Left cardiac atrium (tissue), 4 donors: ENCODE results near the gene NAT14. TPM values are rescaled to one million over a fixed set of nuclear protein-coding genes. Genes with fewer than 3 reads are reported as not detected.
"Not testable (repeated sequence)": the region's sequence is repeated elsewhere in the genome, so short reads cannot be mapped to it uniquely, and the experiment has no call there.

Source experiments
- ATAC-seq, 2 donors: fragments of 200-7000 bp; cut with Tn5 transposase; one replicate each; pipeline ENCODE4 v1.9.1; 2020; ENCODE audit warnings: mild to moderate bottlenecking in 2 of 2, moderate library complexity in 2 of 2
- DNase-seq: peaks from one replicate; pipeline ENCODE4 v3.0.0-alpha.2; 2020
- intact Hi-C, 2 donors: fragments of 100-400 bp; cut with DNase I; formaldehyde crosslinking; loops; one replicate each; pipeline versions ENCODE4 v1.14.1 to v1.15.1; 2022 to 2023
- long read RNA-seq: library from polyadenylated mRNA; unstranded; transcript quantifications from one replicate; pipeline ENCODE4 v2.0.0, GENCODE V29; 2021
- total RNA-seq, 2 donors: library from RNA; stranded (reverse); fragmentation: NEBNext Ultra II Directional; extraction: Animal tissue kit (Norgen Biotek cat#: 25700); gene quantifications; one replicate each; pipeline ENCODE4 v1.2.1, GENCODE V29; 2021
- donor health status: DM: no; HTN: yes; CAD: no.
- donor health status: DM: no; HTN: yes; CAD: no; lungs with severe emphysema.
- donor health status: DM: yes; HTN: yes; CAD: no.
- donor health status: Dilated cardiomyopathy.

Gene NAT14, protein sequence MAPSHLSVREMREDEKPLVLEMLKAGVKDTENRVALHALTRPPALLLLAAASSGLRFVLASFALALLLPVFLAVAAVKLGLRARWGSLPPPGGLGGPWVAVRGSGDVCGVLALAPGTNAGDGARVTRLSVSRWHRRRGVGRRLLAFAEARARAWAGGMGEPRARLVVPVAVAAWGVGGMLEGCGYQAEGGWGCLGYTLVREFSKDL
- 10 to 100 TPM in 1 of 2 donors, 1 to 10 TPM in 1; 9.2 to 13.7 TPM for total RNA-seq
- long read RNA-seq: 0 reads

DNA sequence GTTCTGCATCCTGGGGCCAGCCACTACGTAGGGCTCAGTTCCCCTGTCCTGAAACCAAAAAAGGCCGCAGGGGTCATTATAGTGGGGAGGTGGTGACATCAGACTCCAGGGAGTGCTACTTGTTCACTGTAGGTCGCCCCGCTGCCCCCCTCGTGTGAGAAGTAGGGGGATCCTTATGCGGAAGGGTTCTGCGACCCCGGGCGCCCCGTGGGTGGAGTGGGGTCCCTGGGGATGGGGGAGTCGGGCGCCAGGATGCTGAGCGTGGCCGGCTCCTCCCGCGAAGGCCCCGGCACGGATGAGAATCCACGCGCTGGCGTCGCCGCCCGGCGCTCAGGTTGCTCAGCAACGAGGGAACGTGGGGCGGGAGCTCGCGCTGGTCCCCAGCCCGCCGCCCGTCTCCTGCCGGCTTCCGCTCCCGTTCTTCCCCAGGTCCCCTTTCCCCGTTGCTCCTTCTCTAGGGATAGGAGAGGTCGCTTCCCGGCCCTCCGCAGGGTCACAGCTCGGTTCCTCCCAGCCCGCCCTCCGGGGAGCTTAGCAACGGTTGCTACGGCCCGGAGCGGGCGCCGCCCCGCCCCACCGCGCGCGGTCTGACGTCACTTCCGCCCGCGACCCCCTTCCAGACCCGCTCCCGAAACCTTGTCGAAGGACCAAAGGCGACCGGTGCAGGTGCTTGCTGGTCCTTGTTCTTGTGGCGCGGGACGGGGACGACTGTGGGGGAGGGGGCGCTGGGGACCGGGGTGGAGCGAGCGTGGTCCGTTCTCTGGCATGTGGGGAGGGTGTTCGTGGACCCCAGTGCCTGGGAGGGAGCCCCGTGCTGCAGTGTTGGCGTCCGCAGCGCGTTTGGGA, at the start of gene NAT14:
TSS of gene NAT14 (plus strand) at position 596 of the 846 bp plus-strand sequence. CDS start 521 bp downstream, outside the sequence.
- ATAC-seq (peak; percentile 41 to 43), DNase-seq (peak; percentile 72)
- intact Hi-C loops: no loop called here

DNA sequence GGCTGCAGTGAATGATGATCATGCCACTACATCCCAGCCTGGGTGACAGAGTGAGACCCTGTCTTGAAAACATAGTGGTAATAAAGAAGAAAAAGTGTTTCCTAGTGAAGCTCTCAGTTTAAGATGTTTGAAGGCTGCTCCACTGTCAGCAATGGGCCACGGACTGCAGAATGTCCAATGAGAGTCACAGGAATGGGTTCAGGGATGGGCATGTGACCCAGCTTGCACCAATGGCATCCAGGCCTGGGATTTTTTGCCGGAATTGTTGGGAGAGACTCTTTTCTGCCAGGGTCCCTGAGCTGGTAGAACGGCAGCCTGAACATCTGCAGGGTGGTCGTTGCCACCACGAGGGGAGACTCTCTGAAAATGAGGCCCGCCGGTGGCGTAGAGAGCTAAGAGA, 48.1 kb upstream of the NAT14 start:
- intact Hi-C loops: no loop called here

DNA sequence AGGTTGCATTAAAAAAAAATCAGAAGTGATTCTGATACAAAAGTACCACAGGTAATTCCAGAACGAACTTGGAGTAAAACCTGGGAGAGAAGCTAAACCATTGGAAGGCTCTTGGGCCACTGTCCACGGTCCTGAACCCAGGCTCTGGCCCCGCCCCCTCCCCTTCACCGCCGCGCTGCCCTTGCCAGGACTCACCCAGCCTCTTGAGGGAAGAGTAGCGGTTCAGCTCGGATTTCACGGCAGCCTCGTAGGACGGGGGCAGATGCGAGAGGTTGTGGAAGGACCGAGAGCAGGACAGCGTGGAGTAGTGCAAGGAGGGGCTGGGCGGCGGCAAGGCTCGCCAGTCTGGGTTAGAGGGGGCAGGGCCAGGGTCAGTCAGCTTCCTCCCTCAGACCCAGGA, 47.6 kb upstream of the NAT14 start:
- ATAC-seq (peak; percentile 79 to 83), DNase-seq (peak; percentile 54)
- intact Hi-C loops: no loop called here

More for the DNA sequence above, 48.1 kb upstream of the NAT14 start:
- ATAC-seq (no peak), DNase-seq (no peak)

DNA sequence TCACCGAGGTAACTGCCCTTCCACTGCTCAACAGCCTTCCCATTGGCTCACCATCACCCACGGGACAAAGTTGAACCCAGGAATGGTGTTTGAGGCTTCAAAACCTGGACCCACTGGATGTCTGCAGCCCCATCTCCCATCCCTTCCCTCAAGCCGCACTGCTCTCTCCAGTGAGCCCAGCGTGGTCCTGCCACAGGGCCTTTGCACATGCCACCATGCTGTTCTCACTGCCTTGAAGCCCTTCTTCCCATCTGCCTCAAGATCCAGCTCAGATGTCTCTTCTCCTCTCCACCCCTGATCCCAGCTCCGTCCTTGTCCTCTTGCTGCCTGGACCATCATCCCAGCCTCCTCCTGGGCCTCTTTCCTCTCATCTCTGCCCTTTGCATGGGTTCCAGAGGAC, 45.9 kb upstream of the NAT14 start:
- DNase-seq (no peak), ATAC-seq (no peak)
- intact Hi-C loops: no loop called here

DNA sequence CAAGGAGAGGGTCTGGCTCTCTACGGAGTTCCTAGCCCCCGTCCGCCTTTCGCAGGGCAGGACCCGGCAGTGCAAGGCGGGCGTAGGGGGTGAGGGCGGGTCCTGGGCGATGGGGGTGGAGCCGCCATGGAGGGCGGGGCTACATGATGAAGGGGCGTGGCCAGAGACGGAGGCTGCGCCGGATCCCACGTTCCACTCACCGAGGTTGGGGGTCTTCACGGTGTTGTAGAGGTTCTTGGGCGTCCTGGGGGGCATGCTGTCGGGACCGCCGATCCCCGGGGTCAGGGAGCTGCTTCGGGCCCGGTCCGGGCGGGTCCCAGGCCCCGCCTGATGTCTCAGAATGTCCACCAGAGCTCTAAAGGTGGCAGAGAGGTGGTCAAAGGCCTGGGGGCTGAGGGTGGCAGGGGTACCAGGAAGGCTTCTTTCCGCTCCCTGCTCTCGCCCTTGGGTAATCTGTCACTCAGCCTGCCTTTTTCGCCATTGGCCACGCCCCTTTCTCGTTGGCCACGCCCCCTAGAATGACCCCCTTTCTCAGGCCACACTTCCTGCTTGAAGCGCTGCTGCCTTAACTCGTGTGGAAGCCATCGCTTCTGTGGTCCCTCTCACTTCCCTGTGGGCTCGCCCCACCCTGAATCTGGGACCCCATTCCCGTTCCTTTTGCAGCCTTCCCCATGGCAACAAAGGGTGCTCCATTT, 44.4 kb upstream of the NAT14 start:
- ATAC-seq (no peak), DNase-seq (no peak)
- intact Hi-C loops: no loop called here

DNA sequence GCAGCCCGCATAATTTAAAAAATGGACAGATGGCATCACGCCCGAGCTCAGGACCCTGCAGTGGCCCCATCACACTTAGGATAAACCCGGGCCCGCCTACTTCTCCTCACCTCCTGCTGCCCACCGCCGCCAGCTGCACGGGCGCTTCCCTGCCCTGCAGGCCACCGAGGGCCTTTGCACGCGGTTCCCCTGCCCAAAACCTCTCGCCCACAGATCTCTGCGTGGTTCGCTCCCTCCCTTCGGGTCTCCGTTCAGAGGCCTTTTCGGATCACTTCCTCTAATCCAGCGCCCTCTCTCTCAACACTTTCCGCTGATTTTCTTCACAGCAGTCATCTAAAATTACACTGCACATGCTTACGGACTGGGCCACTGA, 43.7 kb upstream of the NAT14 start:
- no peak for DNase-seq
- intact Hi-C loops: no loop called here
- no peak for ATAC-seq

DNA sequence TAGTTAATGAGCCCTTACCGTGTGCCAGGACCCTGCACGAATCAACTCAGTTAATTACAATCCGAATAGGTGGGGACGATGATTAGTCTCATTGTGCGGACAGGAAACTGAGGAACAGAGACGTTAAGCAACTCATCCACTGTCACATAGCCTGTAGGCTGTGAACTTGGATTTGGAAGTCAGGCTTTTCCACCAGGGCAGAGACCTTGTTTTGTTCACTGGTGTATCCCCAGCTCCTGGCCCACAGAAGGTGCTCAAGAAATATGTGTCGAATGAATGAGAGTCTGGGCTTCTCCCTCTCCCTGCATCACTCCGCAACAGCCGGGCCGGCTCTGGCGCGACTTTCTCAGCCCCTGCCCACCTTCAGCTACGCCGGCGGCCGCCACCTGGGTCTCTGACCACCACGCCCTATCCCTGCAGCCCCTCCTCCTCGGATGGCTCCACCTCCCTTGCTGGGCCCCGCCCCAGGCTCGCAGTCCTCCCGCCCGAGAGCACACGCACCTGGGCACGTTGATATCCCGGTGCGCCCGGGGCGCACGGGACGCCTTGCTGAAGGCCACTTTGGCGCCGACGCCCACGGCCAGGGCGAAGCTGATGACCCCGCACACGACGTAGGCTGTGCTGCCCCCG, 43.2 kb upstream of the NAT14 start:
- intact Hi-C loops: no loop called here
- DNase-seq (no peak), ATAC-seq (no peak)

DNA sequence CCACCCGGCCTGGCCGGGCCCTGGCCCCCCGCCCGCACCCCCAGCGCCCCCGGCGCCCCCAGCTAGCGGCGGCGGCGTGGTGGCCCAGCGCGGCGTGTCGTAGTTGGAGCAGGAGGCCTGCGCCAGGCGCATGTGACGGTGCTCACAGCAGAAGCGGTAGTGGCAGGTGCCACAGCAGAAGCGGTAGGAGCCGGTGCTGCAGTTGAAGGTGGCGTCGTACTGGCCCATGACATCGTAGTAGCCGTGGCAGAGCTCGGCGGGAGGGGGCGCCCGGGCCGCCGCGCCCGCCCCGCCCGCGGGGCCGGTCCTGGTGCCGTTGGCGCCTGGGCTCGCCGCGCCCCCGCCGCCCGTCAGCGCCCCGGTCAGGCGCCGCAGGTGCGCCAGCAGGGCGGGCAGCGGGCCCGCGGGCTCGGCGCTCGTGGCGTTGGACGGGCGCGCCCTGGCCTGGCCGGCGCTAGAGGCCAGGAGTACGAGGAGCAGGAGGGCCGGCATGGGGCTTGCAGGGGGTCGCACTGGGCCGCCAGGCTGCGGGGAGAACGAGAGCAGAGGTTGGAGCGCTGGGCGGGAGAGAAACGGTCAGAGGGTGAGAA, 42.5 kb upstream of the NAT14 start:
- no peak for ATAC-seq
- intact Hi-C loops: no loop called here
- DNase-seq: no peak

DNA sequence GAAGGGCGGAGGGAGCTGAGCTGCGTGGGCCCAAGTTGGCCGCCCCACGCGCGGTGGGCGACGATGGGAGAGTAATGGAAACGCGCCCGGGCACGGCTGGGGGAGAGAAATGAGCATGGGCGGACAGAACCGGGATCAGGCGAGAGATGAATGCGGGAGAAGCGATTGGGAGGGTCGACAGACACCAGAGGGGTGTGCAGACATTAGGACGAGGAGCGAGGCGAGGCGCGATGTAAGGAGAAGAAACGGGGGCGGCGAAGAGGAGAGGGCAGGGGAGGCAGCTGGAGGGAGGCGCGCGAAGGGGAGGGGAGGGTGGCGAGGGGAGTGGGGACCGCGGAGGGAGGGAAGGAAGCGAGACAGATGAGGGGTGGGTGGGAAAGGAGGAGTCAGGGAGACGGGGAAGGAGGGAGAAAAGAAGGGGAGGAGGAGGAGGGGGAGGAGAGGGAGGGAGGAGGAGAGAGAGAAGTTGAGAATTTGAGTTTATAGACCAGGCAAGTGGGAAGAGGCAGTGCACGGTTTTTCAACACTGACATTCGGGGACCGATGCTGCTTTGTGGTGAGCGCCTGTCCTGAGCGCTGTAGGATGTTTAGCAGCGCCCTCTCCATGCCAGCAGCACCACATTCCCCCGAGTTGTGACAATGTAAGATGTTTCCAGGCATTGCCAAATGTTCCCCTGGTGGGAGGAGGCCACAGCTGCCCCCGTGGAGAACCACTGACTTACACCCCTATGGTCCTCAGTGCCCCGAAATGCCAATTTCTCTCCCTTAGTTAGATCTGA, 41.8 kb upstream of the NAT14 start, which contains the start of gene SHISA7:
TSS of gene SHISA7 (minus strand) at position 256 of the 779 bp plus-strand sequence. CDS start 437 bp downstream, outside the sequence.
- no peak for ATAC-seq
- intact Hi-C loops: no loop called here
- no peak for DNase-seq

DNA sequence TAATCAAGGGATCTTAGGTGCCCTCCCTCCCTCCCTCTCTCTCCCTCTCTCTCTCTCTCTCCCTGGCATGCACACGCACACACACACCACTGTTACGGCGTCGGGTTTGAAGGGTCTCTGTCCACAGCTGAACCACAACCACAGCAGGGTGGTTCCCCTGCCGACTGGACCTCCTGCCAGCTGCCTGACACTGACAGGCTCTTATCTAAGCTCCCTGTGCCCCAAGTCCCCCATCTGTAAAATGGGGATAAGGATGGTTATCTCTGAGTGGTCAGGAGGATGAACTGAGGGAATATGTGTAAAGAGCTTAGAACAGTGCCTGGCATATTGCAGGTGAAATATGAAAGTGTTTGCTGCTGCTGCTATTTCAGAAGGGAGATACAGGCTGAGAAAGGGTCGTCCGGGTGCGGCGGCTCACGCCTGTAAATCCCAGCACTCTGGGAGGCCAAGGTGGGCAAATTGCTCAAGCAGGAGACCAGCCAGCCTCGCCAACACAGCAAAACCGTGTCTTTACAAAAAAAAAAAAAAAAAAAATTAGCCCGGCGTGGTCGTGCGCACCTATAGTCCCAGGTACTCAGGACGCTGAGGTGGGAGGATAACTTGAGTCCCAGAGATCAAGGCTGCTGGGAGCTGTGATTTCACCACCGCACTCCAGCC, 41.0 kb upstream of the NAT14 start:
- intact Hi-C loops: no loop called here
- no peak for DNase-seq
- ATAC-seq: no peak

DNA sequence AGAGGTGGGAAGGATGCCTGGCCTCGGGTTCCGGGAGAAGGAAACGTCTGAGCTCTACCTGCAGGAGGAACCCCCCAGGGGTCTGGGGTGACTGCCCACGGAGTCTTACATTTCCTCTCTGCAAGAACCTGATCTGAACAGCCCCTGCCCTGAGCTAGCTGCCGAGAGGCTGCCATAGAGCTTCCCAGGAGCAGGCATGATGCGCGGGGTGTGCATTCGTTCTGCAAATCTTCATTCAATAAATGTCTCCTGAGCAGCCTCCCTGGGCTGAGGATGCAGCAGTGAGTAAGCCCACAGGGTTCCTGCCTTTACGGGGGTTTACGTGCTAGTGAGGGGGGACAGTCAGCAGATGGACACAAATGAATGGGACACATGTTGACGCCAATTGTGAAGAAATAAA, 40.3 kb upstream of the NAT14 start:
- intact Hi-C loops: no loop called here
- ATAC-seq (no peak), DNase-seq (no peak)

DNA sequence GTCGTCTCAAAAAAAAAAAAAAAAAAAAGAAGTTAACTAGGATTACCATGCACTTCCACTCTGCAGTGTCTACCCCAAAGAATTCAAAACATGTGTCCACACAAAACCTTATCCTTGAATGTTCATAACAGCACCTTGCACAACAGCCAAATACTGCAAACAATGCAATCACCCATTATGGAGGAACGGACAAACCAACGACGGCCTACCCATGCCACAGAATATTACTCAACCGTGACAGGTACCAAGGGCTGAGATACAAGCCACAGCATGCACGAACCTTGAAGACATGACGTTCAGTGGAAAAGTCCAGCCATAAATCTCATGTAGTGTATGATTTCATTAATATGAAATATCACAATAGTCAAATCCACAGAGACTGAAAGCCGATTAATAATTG, 38.9 kb upstream of the NAT14 start:
- ATAC-seq: no peak
- intact Hi-C loops: no loop called here
- DNase-seq: no peak

DNA sequence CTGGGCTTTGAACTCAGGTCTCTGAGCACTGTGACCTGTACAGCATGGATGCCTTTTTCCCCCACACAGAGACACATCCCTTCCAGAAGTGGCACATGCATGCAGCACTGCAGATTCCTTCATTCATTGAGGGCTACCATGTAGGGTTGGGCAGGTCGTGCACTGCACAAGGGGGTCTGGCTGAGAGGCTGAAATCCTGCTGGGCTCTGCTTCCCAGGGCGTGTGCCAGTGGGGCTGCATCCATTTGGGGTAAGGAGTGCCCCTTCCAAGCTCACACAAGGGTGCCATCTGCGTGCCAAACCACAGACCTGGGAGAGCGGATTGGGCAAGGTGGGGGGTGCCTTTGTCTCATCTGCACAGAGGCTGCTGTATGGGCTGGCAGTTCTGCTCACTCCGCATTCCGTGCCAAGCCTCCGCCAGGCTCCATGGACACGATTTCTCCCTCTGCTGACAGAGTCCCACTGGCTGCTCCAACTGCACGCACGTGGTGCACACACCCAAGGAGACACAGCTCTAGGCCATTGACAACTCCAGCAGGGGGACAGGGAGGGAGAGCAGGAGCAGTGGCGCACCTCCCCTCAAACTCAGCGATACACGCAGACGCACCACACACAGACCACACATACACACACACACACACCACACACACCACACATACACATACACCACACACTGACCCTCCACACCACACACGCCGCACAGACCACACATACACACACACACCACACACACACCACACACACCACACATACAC, 37.4 kb upstream of the NAT14 start:
- no peak for DNase-seq
- intact Hi-C loops: no loop called here
- ATAC-seq: peak in 1 of 2 donors; percentile 54

DNA sequence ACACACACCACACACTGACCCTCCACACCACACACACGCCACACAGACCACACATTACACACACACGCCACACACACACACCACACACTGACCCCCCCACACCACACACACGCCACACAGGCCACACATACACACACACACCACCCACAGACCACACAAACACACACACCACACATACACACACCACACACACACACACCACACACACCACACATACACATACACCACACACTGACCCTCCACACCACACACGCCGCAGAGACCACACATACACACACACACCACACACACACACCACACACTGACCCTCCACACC, 36.9 kb upstream of the NAT14 start:
- DNase-seq, ATAC-seq, intact Hi-C loops: not testable (repeated sequence)

DNA sequence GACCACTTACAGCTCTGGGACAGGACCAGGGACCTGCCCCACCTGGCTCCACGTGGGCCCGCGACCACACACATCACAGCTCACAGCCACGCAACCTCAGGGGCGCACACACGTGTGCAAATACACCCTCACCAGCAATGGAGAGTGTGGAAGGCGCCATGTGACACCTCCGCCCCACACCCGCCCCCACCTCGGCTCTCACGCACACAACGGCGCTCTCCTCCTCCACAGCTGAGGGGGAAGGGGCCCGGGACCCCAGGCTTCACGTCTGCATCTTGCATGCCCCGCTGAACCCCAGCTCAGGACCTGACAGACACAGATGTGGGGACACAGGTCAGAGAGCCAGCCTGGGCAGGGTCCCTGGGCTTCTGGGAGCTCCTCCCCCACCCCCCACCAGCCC, 35.5 kb upstream of the NAT14 start:
- DNase-seq (no peak), ATAC-seq (no peak)
- intact Hi-C loops: no loop called here

DNA sequence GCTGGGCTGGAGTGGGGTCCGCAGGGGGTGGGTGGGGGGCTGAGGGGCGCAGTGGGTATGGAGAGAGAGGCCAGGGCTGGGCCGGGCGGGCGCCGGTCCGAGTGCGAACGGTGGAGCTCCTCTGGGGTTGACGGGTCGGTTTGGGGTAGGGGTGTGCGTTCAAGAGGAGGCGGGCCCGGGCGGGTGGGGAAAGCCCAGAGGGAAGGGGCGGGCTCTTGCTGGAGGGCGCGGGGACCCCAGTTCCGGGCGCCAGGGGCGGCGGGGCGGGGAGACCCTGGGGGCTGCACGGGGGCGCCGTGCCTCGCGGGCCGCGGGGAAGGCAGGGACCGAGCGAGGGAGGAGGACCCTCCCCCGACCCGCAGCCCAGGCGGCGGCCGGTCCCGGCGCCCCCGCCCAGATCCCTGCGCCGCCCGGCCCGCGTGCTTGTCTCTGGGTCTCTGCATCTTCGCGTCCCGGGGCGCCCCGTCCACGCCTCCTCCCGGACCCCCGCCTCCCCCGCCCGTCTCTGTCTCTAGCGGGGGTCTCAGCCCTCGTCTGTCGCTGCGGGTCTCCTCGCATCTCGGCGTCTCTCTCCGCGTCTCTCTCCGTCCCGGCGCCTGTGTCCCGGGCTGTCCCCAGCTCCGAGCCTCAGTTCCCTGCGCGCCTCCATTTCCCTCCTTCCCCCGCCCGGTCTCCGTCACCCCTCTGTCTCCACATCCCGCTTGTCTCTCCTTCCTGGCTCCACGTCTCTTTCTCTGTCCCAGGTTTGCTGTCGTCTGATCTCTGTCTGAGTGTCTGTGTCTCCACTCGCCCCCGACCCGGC, 33.6 kb upstream of the NAT14 start:
- ATAC-seq (no peak), DNase-seq (no peak)
- intact Hi-C loops: no loop called here
